HG03565 (cell line): ENCODE measurements around the gene COA5.
"Not testable (repeated sequence)": the region's sequence is repeated elsewhere in the genome, so short reads cannot be mapped to it uniquely, and the experiment has no call there.

Source experiments
- ATAC-seq: cut with Tn5 transposase; IDR thresholded peaks from one replicate; pipeline ENCODE4 v1.9.1; 2021; ENCODE audit warnings: mild to moderate bottlenecking, moderate library complexity; ENCODE audit not compliant: unreplicated experiment

The COA5 gene

DNA sequence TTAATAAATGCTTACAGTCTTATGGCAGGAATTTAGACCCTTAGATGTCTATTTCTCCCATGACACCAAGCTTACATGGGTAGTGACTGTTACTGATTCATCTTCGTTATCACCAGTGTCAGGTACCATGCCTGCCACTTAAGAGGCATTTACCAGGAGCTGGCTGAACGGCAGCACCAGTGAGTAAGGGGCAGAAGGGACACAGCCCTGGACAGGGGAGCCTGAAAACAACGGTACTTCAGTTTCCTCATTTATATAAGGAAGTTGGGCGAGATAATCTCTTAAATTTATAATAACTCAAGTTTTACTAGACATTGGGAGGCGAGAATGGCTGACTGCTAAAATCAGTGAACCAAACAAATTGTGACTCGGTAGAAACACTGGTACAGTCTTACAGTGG is 1.2 kb downstream of the COA5 start:
- ATAC-seq = no peak

DNA sequence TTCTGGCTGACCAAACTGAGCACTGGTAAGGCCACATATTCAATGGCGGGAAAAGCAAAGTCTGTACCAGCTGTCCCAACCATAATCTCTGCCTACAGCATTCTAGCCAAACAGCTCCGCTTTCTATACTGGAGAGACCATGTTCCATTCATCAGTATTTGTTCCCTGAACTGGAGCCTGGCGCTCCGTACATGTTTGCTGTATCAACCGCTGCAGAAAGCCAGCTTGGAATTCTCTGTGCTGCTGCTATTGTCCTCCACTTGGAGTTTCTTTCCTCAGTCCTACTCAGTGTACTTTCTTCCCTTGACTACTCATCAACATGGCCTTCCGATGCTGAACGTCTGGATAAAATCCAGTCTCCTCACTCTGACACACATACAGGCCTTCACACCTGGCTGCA is 1.9 kb downstream of the COA5 start:
- ATAC-seq = no peak

DNA sequence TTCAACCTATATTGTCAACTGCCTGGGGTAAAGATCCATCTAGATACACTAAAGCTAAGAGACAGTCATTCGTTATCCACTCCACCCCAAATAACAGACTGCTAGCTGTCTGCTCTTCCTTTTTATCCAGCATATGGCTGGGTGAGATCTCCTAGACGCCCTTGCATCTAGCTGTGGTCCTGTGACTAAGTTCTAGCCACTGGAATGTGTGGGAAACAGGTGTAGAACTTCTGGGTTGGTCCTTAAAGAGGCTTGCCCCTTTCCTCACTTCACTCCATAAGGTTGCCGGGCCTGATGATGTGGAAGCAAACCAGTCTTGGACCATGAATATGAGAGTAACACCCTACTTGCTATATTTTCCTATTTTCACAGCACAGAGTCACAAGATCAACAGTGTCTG is 3.2 kb downstream of the COA5 start:
- no peak for ATAC-seq

DNA sequence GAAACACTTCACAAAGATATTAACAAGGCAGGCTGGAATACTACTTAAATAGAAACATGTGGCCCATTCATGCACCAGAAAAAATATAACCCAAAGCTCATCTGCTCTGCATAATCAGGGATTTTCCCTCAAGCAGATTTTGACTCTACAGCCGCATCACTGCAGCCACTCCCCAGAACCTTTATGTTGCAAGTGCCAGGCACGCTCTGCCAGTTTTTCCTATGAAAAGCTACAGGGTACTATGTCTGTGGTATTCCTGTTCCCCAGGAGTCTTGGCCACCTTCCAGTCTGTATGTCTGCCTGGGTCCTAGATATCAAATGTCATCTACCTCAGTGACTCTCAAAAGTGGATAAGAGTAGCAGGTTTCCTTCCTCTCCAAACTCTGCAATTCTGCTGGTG is 3.8 kb downstream of the COA5 start:
- no peak for ATAC-seq

DNA sequence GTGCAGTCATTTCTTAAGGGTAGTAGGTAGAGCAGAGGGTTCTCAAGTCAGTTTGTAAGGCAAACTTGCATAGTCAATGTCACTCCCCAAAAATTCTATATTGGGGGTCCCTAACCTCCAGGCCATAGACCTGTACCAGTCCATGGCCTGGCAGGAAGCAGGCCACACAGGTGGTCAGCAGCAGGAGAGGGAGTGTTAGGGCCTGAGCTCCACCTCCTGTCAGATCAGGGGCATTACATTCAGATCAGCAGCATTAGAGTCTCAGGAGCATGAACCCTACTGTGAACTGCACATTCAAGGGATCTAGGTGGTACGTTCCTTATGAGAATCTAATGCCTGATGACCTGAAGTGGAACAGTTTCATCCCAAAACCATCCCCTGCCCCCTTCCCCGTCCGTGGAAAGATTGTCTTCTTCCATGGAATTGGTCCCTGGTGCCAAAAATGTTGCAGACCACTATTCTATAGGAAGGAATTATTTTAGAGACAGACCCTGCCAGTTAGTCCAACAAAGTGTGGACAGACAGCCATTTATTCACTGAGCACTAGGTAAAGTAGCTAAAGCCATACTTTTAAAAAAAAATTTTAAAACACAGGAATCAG is 6.7 kb downstream of the COA5 start:
- ATAC-seq = peak; percentile 66

DNA sequence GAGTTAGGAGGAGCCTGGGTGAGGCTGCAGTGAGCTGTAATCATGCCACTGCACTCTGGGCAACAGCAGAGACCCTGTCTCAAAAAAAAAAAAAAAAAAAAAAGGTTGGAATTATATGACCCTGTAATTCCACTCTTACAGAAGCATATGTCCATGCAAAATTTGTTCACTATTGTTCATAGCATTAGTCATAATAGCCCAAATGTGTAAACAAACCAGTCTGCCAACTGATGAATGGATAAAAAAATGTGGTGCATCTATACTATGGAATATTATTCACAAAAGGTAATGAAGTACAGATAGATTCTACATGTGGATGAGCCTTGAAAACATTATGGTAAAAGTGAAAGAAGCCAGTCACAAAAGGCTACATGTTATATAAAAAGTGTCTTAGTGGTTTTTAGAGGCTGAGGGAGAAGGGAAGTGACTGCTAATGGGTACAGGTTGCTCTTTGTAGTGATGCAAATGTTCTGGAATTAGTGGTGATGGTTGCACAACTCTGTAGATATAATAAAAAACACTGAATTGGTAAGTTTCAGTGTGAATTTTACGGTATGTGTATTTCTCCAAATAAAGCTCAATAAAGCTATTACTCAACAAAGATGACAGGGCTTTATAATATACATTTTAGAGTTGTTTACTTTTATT is 9.4 kb downstream of the COA5 start:
- ATAC-seq = no peak

DNA sequence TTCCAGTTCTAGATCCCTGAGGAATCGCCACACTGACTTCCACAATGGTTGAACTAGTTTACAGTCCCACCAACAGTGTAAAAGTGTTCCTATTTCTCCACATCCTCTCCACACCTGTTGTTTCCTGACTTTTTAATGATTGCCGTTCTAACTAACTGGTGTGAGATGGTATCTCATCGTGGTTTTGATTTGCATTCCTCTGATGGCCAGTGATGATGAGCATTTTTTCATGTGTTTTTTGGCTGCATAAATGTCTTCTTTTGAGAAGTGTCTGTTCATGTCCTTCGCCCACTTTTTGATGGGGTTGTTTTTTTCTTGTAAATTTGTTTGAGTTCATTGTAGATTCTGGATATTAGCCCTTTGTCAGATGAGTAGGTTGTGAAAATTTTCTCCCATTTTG is 13.6 kb downstream of the COA5 start:
- ATAC-seq = not testable (repeated sequence)

DNA sequence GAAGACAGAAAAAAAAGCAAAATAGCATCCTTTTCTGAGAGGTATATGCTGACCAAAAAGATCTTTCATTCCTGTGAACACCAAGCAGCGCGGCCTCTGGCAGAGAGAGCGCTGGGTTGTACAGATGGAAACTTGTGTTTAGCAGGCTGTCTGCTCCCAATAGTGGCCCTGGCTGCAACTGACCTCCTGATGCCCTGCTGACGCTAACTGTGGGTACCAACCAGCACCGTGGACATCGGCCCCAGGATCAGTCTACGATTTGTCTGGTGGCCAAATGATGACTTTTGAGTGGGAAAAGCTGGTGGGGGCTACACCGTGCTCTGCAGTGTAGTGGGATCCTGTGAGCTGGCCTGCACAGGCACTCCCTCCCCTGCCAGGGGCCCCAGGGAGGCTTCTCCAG is 15.7 kb downstream of the COA5 start:
- no peak for ATAC-seq

DNA sequence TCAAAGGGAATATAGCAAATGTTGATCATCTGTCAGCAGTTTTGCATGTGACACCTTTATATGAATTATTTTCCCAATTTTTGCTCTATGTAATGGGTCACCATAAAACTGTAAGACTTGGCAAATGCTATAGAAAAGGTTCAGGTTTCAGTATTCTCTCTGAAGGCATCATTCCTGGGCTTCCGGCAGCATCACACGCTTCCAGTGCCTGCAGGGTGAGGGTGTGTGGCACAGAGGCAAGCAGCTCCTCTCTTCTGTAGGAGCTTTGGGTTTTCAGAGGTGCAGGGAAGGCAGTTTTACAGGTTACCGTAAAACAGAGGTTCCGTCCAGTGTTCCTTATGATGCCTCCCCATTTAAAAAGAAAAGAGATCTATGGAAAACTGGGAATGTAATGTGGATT is 18.8 kb downstream of the COA5 start:
- ATAC-seq = no peak

DNA sequence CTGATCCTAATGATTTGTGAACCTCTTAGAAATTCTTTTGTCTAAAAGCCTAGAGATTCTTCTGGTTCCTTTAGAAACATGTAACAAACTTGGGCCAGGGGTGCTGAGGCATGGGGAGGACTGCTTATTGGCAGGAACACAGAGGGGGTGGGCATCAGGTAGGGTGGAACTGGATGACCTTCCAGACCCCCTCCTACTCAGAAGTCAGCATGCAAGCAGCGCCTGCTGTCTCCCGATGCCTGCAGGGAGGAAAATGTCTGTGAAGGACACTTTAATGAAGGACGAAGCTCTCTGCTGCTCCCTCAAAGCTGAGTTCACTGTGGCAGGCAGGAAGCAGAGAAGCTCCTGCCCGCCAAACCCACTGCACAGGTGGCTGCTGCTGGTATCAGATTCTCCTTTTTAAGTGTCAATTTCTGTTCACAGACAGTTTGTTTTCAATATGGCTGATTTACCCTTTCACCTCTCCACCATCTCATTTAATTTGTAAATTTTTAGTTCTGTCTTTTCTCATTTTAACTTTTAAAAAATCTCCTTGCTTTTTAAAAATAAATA is 19.4 kb downstream of the COA5 start:
- no peak for ATAC-seq

DNA sequence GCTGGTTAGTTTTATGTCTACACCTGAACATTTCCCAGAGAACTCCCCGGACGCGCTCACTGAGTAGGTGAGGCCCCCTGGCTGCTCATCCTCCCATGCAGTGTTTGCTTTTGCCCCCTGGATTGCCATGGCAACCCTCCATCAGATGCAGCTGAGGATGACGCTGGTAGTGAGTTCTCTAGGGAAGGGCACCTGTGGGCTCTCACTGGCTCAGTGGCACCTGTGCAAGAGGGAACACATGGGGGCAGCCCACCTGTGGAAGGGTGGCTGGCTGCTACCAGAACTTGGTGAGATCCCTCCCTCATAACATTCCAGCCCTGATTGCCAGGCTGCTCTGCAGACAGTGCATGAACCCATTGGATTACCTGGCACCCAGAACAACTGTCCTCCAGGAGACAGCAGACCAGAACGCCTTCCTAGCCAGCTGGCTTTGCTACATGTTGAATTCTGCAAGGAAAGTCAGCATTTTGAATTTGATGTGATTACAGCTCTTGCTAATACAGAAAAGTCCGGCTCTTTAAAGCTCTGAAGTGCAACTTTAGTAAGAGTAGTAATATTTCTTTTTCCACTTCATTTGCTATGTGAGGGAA is 21.7 kb downstream of the COA5 start:
- no peak for ATAC-seq

DNA sequence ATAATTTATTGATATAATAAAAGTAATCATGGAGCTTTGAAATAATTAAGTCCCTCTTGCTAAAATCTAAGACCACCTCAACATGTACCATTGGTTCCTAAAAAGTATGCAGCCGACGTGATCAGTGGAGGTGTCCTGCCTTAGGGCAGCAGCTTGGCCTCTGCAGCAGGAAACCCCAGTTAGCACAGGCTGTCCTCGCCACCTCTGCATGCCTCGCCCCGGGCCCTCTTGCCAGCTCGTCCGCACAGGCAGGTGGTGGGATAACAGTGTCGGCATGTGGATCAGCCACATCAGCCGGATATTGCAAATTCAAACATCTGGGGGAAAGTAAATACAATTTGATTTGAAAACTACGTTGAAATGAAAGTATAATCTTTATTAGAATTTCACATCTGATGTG is 22.9 kb downstream of the COA5 start:
- ATAC-seq = no peak

DNA sequence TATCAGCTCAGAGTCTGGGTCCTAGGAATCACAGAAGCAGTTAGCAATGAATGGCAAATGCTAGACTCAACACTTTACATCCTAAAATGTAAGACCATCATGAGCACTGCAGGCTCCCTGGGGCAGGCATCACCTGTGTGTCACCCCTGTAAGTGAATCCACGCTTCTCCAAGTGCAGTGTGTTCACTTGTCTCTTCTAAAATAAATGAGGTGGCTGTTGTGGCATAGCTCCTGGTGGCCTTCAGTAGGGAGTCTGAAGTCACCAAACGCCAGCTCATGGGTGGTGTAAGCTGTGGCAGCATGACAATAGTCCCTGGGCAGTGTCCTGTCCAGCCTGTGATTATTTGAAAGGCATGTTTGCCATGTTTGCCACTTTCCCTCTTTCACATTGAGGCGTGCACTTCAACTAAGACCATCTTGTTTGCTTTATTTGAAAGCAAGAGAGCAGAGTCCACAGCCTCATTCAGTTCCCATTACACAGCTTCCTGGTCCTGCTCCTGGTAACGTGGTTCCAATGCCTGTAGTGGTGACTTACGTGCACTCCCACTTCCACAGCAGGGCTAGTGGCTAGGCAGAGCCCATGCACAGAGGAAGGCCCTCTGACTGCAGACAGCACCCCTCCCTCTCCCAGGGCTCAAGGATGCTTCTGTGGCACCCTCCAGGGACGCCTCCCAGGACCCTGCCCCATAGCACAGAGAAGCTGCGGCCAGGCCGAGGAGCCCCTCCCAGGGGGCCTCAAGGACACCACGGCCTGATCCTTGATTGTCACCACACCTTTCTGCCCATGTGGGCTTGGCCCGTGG is 24.3 kb downstream of the COA5 start:
- no peak for ATAC-seq

DNA sequence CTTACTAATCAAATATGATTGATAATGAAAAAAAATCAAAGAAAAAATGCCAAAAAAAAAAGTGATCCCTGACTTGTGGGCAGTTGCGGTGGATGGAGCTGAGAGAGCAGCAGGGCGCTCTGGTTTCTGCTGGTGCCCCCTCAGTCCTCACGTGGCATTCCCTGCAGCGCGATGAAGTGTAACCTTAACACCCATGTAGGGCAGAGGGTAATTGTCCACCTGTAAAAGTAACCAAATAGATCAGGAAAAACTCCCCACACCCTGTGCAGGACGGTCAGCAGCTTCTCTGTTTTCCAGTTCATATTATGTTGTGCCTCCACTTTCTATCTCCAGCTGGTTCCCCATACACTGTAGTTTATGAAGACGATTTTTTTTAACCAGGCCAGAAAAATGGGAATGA is 25.0 kb downstream of the COA5 start:
- no peak for ATAC-seq

DNA sequence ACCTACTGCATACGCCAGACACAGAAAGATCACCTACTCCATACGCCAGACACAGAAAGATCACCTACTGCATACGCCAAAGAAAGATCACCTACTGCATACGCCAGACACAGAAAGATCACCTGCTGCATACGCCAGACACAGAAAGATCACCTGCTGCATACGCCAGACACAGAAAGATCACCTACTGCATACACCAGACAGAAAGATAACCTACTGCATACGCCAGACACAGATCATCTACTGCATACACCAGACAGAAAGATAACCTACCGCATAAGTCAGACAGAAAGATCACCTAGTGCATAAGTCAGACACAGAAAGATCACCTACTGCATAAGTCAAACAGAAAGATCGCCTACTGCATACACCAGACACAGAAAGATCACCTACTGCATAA is 25.8 kb downstream of the COA5 start:
- ATAC-seq = no peak

DNA sequence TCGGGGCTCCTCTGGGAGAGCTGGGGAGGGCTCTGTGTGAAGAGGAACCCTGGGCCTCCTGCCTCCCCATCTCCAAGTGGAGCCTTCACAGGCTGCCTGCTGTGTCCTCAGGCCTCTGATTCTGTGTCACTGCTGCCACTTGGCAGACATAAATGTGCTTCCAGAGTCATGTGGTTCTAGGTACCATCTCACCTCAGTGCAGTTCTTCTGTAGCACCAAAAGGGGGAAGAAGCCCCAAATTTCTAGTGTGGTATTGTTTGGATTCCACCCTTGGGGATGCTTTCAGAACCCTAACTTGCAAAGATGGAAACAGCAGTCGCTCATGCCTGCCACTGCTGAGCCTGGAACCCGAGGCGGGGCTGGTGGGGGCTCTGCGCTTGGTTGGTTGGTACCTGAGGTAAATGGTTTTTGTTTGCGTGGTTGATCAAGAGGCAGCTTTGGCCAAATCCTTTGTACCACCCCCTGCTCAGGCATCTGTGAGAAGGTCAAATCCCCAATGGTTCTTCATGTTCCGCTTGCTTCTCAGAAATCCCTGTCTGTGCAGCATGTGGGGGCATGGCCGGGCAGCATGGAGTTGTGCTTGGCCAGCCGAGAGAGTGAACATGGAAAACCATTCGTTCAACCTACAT is 27.5 kb downstream of the COA5 start:
- ATAC-seq = no peak

DNA sequence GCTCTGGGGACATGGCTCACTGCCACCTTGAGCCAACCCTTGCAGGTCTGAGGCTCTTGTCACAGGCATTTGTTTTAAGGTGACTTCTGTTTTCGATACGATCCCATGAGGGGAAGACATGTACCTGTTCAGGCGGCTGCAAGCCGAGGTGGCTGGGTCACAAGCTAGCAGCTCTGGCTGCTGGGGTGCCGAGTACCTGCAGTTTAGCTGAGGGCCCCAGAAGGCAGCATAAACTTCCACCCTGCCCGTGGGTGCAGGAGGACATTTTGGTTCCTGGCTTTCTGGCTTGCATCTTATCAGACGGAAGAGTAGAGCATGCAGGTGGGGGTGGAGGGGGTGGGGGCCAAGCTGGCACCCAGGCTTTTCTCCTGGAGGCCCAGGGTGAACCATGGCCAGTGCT is 28.4 kb downstream of the COA5 start:
- ATAC-seq = no peak

DNA sequence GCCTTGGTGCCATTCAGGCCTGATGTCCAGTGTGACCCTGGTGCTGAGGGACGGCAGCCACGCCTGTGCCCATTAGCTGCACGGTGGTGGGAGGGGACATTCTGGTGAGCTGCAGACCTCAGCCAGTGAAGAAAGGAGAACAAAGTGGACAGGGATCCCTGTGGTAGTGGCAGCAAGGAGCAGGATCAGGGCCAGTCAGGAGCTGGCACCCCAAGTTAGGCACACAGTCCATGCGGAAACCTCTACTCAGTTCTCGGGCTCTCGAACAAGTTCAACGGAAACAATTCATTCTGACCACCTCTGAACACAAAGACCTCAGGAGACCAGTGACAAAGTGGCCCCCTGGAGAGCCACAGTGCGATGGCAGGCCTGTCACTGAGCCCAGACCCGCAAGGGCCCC is 30.1 kb downstream of the COA5 start:
- no peak for ATAC-seq

DNA sequence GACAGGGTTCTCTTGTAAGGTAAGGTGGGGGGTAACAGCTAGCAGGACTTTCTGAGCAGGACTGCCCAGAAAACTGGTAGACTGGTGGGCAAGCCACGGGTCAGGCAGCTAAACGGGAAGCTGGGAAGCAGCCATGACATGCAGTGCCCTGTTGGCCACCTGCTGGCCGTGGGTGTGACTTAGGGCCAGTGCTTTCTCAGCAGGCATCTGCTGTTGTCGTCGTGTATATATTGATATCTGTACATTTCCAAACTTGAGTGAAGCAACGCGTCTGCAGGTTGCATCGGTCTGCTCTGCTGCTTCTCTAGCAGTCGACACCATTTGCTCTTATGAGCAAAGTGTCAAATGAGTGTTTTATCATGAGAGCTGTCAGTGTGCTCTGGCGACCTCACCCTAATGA is 31.0 kb downstream of the COA5 start:
- no peak for ATAC-seq

DNA sequence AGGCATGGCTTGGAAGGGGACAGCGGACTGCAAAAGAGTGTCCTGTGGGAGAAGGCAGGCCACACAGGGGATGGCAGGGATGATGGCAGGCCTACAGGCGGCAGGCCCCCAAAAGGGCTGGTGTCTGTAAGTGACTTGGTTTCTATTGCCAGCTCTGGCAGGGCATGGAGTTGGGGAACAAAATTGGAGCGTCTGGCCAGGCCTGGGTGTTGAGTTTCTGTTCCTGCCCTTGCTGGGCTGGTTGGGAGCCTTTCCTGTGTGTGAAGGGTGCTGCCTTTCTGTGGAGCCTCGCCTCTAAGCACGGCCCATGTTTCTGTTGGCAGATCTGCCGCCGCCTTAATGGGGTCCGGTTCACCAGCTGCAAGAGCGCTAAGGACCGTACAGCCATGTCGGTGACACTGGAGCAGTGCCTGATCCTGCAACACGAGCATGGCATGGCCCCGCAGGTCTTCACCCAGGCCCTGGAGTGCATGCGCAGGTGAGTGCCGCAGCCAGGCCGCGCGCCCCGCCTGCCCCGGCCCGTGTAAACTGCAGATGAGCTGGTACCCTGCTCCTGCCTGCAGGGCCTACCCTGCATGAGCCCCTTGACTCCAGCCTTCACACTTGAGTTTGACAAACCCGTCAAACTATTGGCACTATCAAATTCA is 31.5 kb downstream of the COA5 start:
- ATAC-seq = no peak

DNA sequence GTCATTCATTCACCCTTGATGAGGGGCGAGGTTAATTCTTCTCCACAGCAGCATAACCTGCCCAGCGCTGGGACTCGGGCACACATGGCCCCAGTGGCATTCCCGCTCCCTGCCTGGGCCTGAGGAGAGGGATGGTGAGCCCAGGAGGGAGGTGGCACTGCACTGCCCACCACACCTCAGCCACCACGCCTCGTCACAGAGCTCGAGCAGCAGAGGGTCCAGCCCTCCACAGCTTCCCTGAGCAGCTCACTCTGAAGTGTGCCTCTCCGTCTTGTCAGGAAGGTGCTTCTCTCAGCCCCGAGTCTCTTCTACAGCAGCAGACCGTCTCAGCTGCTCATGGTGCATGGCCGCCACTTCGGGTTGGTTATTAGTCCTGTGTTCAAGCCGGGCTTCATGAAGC is 34.9 kb downstream of the COA5 start:
- ATAC-seq = no peak
